Adrenal gland (tissue), 12 donors: Measurements from ENCODE around the gene ALDH1A3. TPM values are rescaled to one million over a fixed set of nuclear protein-coding genes. Genes with fewer than 3 reads are reported as not detected.
A peak's percentile ranks its signal among the peaks of the same experiment; 100 is the strongest.

Source experiments
- DNase-seq, 7 donors: peaks; one replicate each; pipeline ENCODE4 v3.0.0-alpha.2; 2019 to 2020
- H3K27ac ChIP-seq, 5 donors: fragments of 200-600 bp; sonication (generic) in 4 of 5; 1 replicate in 3 of 5; 2 replicates in 2 of 5; pipeline versions ENCODE4 v1.5.1 to v1.8.0; 2016 to 2020; ENCODE audit warnings: mild to moderate bottlenecking in 1 of 5
- H3K27me3 ChIP-seq: fragments of 200-600 bp; 2 replicates; pipeline ENCODE4 v1.8.0; 2021
- H3K36me3 ChIP-seq, 2 donors: fragments of 200-600 bp; replicated peaks in 1 of 2; 1 replicate in 1 of 2; 2 replicates in 1 of 2; pipeline versions ENCODE4 v1.5.1 to v1.8.0; 2018 to 2022
- H3K4me1 ChIP-seq, 2 donors: fragments of 200-600 bp; replicated peaks in 1 of 2; 1 replicate in 1 of 2; 2 replicates in 1 of 2; pipeline versions ENCODE4 v1.5.1 to v1.8.0; 2018 to 2021
- H3K4me3 ChIP-seq, 4 donors: fragments of 200-600 bp; sonication (generic) in 3 of 4; one replicate each; pipeline ENCODE4 v1.5.1; 2016 to 2018
- H3K9me3 ChIP-seq, 3 donors: fragments of 200-600 bp; sonication (generic) in 1 of 3; replicated peaks in 1 of 3; 1 replicate in 2 of 3; 2 replicates in 1 of 3; pipeline versions ENCODE4 v1.5.1 to v1.8.0; 2016 to 2021
- POLR2A ChIP-seq, 2 donors: fragments of 450-650 bp; IDR thresholded peaks; one replicate each; pipeline ENCODE4 v1.6.1; 2017; ENCODE audit warnings: antibody characterized with exemption in 2 of 2, mild to moderate bottlenecking in 2 of 2, moderate library complexity in 1 of 2
- WGBS, 4 donors: extraction: QIAGEN DNeasy Blood & Tissue Kit in 2 of 4; methylation state at CpG; one replicate each; pipeline versions ENCODE4 v1.1.5 to v1.1.7; 2013 to 2017; 5-methylcytosine and 5-hydroxymethylcytosine counted together
- intact Hi-C, 2 donors: fragments of 100-400 bp; cut with DNase I; formaldehyde crosslinking; loops; one replicate each; pipeline versions ENCODE4 v1.14.1 to v1.15.0; 2022 to 2023
- polyA plus RNA-seq, 3 donors: library from polyadenylated mRNA; stranded (reverse); fragments of 200-250 nt in 2 of 3; fragments of 350-450 nt in 1 of 3; fragmentation: Illumina TruSeq in 1 of 3; extraction: RNeasy Lipid Tissue Mini Kit (QIAGEN cat#74804) in 1 of 3; gene quantifications; one replicate each; pipeline ENCODE4 v1.2.3, GENCODE V29; 2013 to 2014
- total RNA-seq, 9 donors: library from RNA; depleted of rRNA in 4 of 9; stranded (reverse); fragments of >200 nt in 4 of 9; fragments of 120-200 nt in 1 of 9; fragmentation: NEBNext Ultra II Directional in 1 of 9; extraction: Animal tissue kit (Norgen Biotek cat#: 25700) in 1 of 9; gene quantifications; one replicate each; pipeline versions ENCODE4 v1.1.0 to v1.2.4, GENCODE V29; 2013 to 2023
- TF ChIP-seq, protein P1 (sequence below), 6 experiments: fragments of 450-650 bp in 4 of 6; fragments of 200-600 bp in 2 of 6; sonication (generic) in 1 of 6; IDR thresholded peaks; 1 replicate in 5 of 6; 2 replicates in 1 of 6; pipeline versions ENCODE4 v1.5.1 to v1.8.0; 2016 to 2021; ENCODE audit warnings: antibody characterized with exemption in 6 of 6, mild to moderate bottlenecking in 2 of 6, moderate library complexity in 1 of 6
- donor health status: healthy with polysubstance abuse.
- donor health status: Bipolar disorder and iron deficiency.
- donor health status: DM: yes; HTN: yes; CAD: no.
- donor health status: DM: no; HTN: no; CAD: no.
- donor health status: DM: no; HTN: no; CAD: no.
- donor health status: DM: yes; HTN: yes; CAD: no.

The ALDH1A3 gene
- total and polyA plus RNA-seq, 12 donors = 1.8 to 165 (median 30.5) TPM

- TF ChIP-seq, protein P1, sequence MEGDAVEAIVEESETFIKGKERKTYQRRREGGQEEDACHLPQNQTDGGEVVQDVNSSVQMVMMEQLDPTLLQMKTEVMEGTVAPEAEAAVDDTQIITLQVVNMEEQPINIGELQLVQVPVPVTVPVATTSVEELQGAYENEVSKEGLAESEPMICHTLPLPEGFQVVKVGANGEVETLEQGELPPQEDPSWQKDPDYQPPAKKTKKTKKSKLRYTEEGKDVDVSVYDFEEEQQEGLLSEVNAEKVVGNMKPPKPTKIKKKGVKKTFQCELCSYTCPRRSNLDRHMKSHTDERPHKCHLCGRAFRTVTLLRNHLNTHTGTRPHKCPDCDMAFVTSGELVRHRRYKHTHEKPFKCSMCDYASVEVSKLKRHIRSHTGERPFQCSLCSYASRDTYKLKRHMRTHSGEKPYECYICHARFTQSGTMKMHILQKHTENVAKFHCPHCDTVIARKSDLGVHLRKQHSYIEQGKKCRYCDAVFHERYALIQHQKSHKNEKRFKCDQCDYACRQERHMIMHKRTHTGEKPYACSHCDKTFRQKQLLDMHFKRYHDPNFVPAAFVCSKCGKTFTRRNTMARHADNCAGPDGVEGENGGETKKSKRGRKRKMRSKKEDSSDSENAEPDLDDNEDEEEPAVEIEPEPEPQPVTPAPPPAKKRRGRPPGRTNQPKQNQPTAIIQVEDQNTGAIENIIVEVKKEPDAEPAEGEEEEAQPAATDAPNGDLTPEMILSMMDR (IDR thresholded peaks at IDR 0.05) = no peak
- no peak for TF ChIP-seq POLR2A (IDR thresholded peaks at IDR 0.05)
- Histone ChIP-seq H3K36me3 (peaks cover 0 to 5% of the 10 kb centered on the region in 2 donors), H3K27ac (peak overlapping the region in 2 of 5 donors; percentile 82 to 92), H3K4me3 (no peak overlapping the region), H3K4me1 (peaks cover 4 to 26% of the 10 kb centered on the region in 2 donors), H3K9me3 (no peaks in the 10 kb centered on the region), H3K27me3 (no peaks in the 10 kb centered on the region)
- intact Hi-C loops = no loop called here
- no peak for DNase-seq
- 78 to 82% (median 81%) methylated on average over 3 of the region's 3 CpGs for WGBS, 4 donors
Observed at GRCh38 chr15:100903168-100903554, 23.5 kb downstream of the ALDH1A3 start.

- no peaks in the 10 kb centered on the region for H3K9me3 ChIP-seq
- WGBS, 4 donors = 77 to 82% (median 79%) methylated on average over 8 of the region's 8 CpGs
- H3K27me3 ChIP-seq = no peaks in the 10 kb centered on the region
- no peak for DNase-seq
- no peak overlapping the region for H3K4me3 ChIP-seq
- H3K4me1 ChIP-seq = peaks cover 4 to 21% of the 10 kb centered on the region in 2 donors
- peaks cover 0 to 5% of the 10 kb centered on the region in 2 donors for H3K36me3 ChIP-seq
- TF ChIP-seq POLR2A (IDR thresholded peaks at IDR 0.05) = no peak
- TF ChIP-seq, protein P1 (IDR thresholded peaks at IDR 0.05) = no peak
- H3K27ac ChIP-seq = no peak overlapping the region
- intact Hi-C loops = no loop called here
Observed at GRCh38 chr15:100905850-100906249, 26.2 kb downstream of the ALDH1A3 start.

DNA sequence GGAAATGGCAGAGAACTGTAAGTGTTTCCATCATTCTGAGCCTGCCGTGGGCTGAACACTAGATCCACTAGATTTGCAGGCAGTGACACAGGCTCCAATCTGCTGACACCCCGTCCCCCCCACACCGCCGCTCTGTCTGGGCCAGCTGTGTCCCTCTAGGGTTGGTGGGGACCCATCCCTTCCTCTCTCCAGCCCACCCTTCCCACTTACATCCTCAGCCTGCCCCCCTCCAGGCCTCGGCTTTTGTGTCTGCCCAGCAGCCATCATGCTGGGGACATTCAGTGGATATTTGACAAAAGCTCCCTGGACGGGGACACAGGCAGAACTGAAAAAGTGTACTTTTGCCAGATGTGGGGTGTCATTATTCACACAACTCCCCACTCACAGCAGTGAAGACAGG lies 28.8 kb downstream of the ALDH1A3 start:
- H3K4me1 ChIP-seq = no peaks in the 10 kb centered on the region
- no peaks in the 10 kb centered on the region for H3K27me3 ChIP-seq
- no peak for DNase-seq
- no peak overlapping the region for H3K4me3 ChIP-seq
- H3K27ac ChIP-seq = no peak overlapping the region
- H3K9me3 ChIP-seq = no peaks in the 10 kb centered on the region
- intact Hi-C loops = no loop called here
- peaks cover 0 to 5% of the 10 kb centered on the region in 2 donors for H3K36me3 ChIP-seq
- TF ChIP-seq, protein P1 (IDR thresholded peaks at IDR 0.05) = no peak
- TF ChIP-seq POLR2A (IDR thresholded peaks at IDR 0.05) = no peak
- 74 to 81% (median 77%) methylated on average over 6 of the region's 6 CpGs for WGBS, 4 donors

DNA sequence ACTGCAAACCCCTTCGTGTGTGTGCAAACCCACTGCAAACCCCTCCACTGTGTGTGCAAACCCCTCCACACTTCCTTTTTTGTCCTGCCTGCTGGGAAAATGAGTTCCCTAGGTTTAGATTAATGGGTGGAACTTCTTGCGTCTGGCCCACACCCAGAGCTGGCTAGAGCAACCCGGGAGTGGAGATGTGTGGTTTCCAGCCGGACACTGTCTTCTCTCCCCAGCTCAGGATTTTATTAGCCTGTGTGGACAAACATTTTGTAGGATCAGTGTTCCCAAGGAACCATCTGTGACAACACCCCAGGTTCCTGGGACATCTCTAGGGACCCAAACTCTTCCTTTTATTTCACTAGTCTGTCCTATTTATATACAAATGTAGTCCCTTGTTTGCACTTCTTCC lies 29.9 kb downstream of the ALDH1A3 start:
- intact Hi-C loops = no loop called here
- H3K9me3 ChIP-seq = no peaks in the 10 kb centered on the region
- no peak overlapping the region for H3K4me3 ChIP-seq
- TF ChIP-seq, protein P1 (IDR thresholded peaks at IDR 0.05) = no peak
- no peak for TF ChIP-seq POLR2A (IDR thresholded peaks at IDR 0.05)
- 72 to 80% (median 78%) methylated on average over 3 to 4 of the region's 4 CpGs for WGBS, 4 donors
- H3K27me3 ChIP-seq = no peaks in the 10 kb centered on the region
- DNase-seq = no peak
- H3K27ac ChIP-seq = no peak overlapping the region
- H3K36me3 ChIP-seq = peaks cover 0 to 5% of the 10 kb centered on the region in 2 donors
- no peaks in the 10 kb centered on the region for H3K4me1 ChIP-seq
